ENCODE results near the gene RASAL2.

DNA sequence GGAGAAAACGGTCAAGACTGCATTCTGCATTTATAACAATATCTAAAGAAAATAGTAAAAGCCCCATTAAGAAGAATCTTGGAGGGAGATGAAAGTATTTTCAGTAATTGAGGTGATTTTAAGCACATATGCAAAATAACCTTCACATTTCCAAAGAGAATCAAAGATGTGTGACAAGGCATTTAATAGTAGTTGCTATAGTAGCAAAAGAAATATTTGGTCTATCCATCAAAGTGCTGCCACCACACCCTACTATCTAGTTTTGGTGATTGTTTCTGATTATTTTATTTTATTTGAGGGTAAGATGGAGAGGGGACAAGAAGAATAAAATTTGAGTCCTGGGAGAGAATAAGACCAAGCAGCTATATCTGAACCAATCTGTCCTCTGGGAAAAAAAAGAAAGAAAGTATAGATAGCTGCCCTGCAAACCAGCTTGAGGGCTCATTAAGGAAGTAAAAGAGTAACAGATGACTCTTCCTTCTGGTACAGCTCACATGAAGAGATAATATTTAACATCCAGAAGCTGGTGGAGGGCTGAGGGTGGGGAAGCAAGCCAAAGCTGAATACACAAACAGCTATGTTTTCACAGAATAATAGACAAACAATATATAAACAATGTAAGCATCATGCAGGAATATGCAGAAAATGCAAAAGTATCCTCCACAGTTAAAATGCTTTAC, 47.2 kb upstream of the RASAL2 start:
- TF ChIP-seq, protein P1, sequence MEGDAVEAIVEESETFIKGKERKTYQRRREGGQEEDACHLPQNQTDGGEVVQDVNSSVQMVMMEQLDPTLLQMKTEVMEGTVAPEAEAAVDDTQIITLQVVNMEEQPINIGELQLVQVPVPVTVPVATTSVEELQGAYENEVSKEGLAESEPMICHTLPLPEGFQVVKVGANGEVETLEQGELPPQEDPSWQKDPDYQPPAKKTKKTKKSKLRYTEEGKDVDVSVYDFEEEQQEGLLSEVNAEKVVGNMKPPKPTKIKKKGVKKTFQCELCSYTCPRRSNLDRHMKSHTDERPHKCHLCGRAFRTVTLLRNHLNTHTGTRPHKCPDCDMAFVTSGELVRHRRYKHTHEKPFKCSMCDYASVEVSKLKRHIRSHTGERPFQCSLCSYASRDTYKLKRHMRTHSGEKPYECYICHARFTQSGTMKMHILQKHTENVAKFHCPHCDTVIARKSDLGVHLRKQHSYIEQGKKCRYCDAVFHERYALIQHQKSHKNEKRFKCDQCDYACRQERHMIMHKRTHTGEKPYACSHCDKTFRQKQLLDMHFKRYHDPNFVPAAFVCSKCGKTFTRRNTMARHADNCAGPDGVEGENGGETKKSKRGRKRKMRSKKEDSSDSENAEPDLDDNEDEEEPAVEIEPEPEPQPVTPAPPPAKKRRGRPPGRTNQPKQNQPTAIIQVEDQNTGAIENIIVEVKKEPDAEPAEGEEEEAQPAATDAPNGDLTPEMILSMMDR (conservative IDR thresholded peaks at IDR 0.05; ENCODE audit: low read depth, low read length): no peak
- TF ChIP-seq POLR2A (IDR thresholded peaks at IDR 0.05; ENCODE audit: low read depth, low read length) (no peak), MAFK (IDR thresholded peaks at IDR 0.05; ENCODE audit: low read depth, low read length) (no peak), RAD21 (IDR thresholded peaks at IDR 0.05; ENCODE audit: low read length) (no peak), MXI1 (IDR thresholded peaks at IDR 0.05; ENCODE audit: borderline replicate concordance, low read depth, low read length) (no peak), SMC3 (IDR thresholded peaks at IDR 0.05; ENCODE audit: low read depth, low read length) (no peak), RFX5 (IDR thresholded peaks at IDR 0.05; ENCODE audit: low read depth, low read length) (no peak), CEBPB (IDR thresholded peaks at IDR 0.05; ENCODE audit: low read depth, low read length) (no peak)
